GM12878 (cell line): Measurements from ENCODE around the gene GJA10.

Experiments
- ATF2 ChIP-seq: IDR thresholded peaks from 2 replicates; pipeline ENCODE4 v1.6.1; 2012; ENCODE audit warnings: low read length, inconsistent platforms
- CTCF ChIP-seq, 3 experiments: IDR thresholded peaks in 2 of 3; conservative IDR thresholded peaks in 1 of 3; 2 replicates each; pipeline ENCODE4 v1.5.1; 2011; ENCODE audit warnings: low read depth in 3 of 3, low read length in 3 of 3, mild to moderate bottlenecking in 3 of 3, control low read depth in 2 of 3, moderate library complexity in 2 of 3, inconsistent platforms in 1 of 3, mixed read lengths in 1 of 3; ENCODE audit not compliant: control insufficient read depth in 2 of 3, insufficient read depth in 1 of 3; ENCODE audit errors: extremely low read depth in 1 of 3
- EP300 ChIP-seq, 2 experiments: fragments of 150-350 bp in 1 of 2; IDR thresholded peaks; 2 replicates each; pipeline ENCODE4 v1.6.1; 2011 to 2012; ENCODE audit warnings: low read depth in 2 of 2, low read length in 2 of 2, borderline replicate concordance in 1 of 2, improper control_type of control experiment in 1 of 2, inconsistent platforms in 1 of 2; ENCODE audit not compliant: control insufficient read depth in 1 of 2
- POLR2A ChIP-seq: IDR thresholded peaks from 2 replicates; pipeline ENCODE4 v1.6.1; 2011; ENCODE audit warnings: low read depth, mild to moderate bottlenecking, low read length
- RELA ChIP-seq: fragments of 450-650 bp; IDR thresholded peaks from 2 replicates; pipeline ENCODE4 v1.8.0; 2014; ENCODE audit warnings: borderline replicate concordance; ENCODE audit not compliant: partially characterized antibody
- YY1 ChIP-seq: IDR thresholded peaks from 2 replicates; pipeline ENCODE4 v1.6.1; 2011; ENCODE audit warnings: low read depth, mild to moderate bottlenecking, low read length

- TF ChIP-seq CTCF (IDR thresholded peaks at IDR 0.05 in 2 of 3, conservative IDR thresholded peaks at IDR 0.05 in 1 of 3; ENCODE audit: control insufficient read depth in 2 of 3, extremely low read depth in 1 of 3, insufficient read depth in 1 of 3, low read depth in 3 of 3, low read length in 3 of 3) (no peak), YY1 (no peak), POLR2A (no peak), ATF2 (no peak), EP300 (IDR thresholded peaks at IDR 0.05; ENCODE audit: borderline replicate concordance in 1 of 2, control insufficient read depth in 1 of 2, low read depth in 2 of 2, low read length in 2 of 2) (no peak), RELA (no peak)
These were observed 30.0 kb downstream of the GJA10 start for GRCh38 chr6:89924231-89924630.
